ENCODE data around the gene SRL.

DNA sequence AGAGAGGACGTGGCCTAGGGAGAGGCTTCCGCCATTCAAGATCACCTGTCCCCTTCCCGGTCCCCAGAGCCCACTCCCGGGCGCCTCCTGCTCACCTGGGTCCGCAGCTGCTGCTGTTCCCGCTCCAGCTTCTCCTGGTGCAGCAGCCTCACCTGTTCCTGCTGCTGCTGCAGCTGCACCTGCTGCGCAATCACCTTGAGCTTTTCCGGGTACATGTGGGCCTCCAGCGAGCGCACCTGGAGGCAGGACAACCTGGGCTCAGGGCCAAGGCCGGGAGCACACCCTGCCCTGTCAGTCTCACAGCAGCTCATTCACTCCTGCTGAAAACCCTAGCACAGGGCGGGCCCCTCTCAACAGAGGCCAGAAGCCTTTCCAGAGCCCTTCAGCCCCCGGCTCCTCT is 18.5 kb upstream of the SRL start:
- TF ChIP-seq, protein P1, sequence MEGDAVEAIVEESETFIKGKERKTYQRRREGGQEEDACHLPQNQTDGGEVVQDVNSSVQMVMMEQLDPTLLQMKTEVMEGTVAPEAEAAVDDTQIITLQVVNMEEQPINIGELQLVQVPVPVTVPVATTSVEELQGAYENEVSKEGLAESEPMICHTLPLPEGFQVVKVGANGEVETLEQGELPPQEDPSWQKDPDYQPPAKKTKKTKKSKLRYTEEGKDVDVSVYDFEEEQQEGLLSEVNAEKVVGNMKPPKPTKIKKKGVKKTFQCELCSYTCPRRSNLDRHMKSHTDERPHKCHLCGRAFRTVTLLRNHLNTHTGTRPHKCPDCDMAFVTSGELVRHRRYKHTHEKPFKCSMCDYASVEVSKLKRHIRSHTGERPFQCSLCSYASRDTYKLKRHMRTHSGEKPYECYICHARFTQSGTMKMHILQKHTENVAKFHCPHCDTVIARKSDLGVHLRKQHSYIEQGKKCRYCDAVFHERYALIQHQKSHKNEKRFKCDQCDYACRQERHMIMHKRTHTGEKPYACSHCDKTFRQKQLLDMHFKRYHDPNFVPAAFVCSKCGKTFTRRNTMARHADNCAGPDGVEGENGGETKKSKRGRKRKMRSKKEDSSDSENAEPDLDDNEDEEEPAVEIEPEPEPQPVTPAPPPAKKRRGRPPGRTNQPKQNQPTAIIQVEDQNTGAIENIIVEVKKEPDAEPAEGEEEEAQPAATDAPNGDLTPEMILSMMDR (IDR thresholded peaks at IDR 0.05; ENCODE audit: low read depth, low read length, poor library complexity, severe bottlenecking), result no peak
- no peak for TF ChIP-seq EZH2phosphoT487 (IDR thresholded peaks at IDR 0.05; ENCODE audit: borderline replicate concordance, low read length)

Data from DOHH2 (cell line).